ENCODE data around the gene CTBP2.
"Not testable (repeated sequence)": the region's sequence is repeated elsewhere in the genome, so short reads cannot be mapped to it uniquely, and the experiment has no call there.

CTBP2 gene

DNA sequence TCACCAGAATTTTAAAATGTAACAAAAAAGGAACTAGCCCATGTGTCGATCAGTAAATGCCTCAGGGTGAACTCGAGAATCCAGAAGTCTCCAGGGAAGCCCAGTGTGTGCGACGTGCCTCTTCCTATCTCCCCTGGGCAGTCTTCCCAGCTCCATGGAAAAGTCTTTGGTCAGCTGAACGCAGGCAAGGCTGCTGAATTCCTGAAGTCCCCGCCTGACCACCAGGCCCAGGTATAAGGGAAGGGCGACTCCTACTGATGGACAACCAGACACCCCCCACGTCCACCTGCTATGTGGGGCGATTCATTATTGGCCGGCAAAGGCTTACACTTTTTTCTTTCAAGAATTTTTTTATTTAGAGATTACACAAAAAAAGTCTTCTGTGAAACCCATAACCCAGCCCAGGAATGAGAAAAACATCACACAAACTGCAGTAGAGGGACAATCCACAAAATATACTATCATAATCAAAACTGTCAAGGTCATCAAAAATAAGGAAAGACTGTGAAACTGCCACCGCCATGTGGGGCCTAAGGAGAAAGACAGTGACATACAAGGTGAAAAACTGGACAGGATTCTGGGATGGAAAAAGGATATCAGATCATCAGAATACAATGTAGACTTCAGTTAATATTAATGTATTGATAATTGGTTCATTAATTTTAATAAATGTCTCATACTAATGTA is 93.5 kb downstream of the CTBP2 start:
- DNase-seq (ENCODE audit: low read depth in 2 of 2, low spot score in 1 of 2): no peak

DNA sequence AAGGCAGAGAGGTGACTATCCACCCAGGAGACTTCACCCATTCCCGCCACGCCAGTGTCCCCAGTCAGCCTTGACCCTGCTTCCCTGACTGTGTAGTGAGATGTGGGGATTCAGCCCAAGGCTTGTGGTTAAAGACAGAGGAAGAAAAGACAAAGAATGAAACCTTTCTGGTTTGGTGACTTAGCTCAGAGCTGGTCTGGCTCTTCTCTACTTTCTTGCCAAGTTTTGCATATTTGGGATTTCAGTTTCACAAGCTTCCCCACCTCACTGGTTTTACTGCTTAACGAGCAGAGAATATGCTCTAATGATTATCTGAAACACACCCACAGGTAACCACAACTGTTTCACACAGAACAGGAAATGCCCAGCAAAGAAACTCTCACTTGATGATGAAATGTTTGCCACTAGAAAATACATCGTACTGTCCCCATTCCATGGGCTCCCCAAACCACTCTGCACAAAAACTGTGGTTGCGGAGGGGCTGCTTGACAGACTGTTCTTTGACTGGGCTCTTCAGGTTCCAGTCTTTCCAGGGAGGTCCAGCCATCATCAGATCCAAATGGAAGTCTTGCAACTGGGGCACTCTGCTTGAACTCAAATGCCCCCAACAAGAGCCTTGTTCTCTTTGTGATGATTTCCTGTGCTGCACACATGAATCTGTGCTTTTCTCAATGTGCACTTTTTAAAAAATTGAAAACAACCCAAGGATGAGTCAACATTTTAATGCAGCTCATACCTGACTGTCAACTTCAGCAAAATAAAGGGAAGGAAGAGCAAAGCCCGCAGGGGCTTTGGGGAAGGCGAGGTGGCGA is 95.5 kb downstream of the CTBP2 start:
- DNase-seq (ENCODE audit: low read depth in 2 of 2, low spot score in 1 of 2): no peak

DNA sequence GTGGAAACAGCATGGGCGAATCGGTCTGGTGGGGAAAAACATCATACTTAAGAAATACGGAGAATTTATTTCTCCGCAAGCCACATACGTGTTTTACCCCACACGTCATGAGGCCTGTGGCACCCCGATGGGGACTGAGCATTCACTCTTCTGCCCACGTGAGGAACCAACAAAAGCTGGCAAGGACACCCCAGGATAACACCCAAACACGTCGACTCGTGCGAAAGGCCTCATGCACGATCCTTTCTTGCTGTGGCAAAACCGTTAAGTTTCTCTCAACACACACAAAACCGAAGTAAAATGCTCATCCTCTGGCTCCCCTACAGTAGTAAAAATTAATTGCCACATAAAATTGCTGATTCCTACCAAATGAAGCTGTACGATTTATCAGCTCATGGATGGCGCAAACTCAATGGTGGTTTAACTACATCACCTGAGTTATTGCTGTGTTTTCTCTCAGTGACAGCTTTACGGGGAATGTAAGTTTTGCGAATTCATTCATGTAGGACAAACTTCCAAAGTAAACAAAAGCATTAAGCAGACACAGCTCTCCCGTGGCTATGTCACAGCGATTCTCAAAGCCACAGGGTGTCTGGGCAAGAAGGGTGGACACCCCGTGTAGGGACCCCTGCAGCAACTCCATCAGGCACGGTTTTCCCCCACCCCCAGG is 97.0 kb downstream of the CTBP2 start:
- no peak for DNase-seq (ENCODE audit: low read depth in 2 of 2, low spot score in 1 of 2)

DNA sequence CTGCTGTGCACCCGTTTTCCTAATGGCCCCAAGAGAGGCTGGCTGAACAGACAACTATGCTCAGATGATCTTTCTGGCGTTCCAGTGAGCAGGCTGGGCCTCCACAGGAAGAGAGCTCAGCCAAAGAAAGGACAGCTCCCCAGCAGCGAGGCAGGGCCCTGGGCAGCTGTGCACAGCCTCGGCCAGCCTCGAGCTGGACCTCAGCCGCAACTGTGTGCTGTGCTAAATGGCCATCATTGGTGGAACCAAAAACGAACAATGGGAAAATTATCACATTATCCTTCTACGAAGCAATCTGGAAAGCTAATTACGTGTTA is 97.5 kb downstream of the CTBP2 start:
- DNase-seq (ENCODE audit: low read depth in 2 of 2, low spot score in 1 of 2): no peak

DNA sequence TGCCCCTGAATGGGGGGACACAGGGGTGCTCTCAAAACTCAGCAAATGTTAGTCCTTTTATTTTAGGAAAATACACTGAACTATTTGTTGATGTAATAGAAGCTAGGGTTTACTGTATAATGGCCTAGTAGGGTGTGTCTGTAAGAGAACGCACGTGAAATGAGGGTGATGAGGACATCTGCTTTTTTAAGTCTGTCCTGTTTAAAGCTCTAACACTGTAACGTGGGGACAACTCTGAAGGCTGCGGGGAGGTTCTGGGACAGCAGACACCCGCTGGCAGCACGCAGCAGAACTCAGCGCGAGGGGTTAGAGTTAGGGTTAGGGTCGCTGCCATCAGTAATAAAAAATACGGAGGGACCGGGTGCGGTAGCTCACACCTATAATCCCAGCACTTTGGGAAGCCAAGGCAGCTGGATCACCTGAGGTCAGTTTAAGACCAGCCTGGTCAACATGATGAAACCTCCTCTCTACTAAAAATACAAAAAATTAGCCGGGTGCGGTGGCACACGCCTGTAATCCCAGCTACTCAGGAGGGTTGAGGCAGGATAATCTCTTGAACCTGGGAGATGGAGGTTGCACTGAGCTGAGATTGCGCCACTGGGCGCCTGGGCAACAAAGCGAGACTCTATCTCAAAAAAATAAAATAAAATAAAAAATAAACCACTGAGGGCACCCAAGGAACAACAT is 98.0 kb downstream of the CTBP2 start:
- no peak for DNase-seq (ENCODE audit: low read depth in 2 of 2, low spot score in 1 of 2)

DNA sequence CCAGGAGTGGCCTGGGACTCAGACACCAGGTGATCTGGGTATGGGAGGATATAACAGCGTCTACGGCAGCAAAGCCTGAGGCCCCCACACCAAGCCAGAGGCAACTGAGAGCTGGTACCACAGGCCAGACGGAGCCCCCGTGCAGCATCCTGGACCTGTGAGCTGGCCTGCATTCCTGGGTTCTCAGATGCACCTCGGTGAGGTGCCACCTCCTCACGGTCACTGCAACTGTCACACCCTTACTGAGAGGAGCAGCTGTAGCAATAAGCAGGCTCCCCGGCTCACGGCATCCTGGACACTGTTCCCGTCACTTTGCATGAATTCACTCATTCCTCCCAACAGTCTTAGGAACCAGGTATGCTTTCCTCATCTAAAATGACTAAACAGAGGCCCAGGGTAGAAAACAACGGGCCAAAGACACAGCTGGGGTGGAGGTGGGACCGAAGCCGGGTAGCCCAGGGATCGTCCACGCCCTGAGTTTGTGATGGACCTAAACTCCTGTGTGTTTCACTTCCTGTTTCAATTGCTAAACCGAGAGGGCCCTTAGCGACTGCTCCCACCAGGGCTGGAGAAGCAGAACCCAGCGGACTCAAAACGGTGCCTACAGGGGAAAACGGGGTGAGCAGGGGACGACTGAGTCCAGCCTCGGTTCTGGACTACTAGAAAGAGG is 98.7 kb downstream of the CTBP2 start:
- DNase-seq (ENCODE audit: low read depth in 2 of 2, low spot score in 1 of 2): no peak

DNA sequence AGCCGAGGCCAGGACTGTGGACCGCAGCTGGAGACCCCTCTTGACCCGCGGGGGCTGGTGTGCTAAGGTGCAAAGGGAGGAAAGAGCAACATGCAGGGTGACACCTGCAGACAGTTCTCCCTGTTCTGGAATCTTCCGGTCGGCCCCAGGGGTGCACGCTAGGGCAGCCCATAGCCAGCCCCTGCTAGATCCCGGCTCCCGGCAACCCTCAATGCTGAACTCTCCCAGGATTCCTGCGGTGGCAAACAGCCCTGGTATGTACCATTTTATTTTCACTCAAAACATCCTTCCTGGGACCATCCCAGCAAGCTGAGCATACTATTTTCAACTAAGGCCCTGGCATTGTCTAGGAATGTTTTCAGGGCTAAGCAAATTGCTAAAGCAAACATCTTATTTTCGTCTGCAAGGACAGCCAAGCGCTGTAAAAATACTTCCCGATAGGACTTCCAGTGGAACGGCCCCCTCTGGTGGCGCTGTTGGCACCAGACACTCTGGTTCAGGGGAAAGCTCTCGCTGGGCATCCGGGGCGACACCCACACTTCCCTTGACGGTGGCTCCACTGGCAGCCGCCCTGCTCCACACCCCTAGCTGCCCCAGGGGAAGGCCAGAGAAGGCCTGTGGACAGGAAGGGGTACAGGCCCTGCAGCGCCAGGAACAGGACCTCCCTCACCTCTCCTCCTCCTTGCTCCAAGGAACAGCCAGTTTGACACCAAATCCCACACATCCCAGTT is 99.4 kb downstream of the CTBP2 start:
- DNase-seq (ENCODE audit: low read depth in 2 of 2, low spot score in 1 of 2): no peak

DNA sequence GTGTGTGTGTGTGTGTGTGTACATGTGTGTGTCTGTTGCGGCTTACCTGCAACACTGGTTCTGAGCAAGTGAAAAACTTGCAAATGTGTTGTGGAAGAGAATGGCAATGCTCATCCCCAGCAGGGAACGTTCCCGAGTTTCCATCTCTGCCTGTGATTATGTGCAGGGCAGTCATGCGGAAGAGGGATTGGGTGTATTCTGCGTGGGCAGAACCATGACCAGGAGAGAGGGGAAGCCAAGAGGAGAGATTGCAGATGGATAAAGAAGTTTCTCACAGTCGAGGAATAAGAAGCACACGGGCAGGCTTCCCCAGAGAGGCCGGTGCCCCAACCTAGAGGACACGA is 99.9 kb downstream of the CTBP2 start:
- DNase-seq (ENCODE audit: low read depth in 2 of 2, low spot score in 1 of 2): no peak

DNA sequence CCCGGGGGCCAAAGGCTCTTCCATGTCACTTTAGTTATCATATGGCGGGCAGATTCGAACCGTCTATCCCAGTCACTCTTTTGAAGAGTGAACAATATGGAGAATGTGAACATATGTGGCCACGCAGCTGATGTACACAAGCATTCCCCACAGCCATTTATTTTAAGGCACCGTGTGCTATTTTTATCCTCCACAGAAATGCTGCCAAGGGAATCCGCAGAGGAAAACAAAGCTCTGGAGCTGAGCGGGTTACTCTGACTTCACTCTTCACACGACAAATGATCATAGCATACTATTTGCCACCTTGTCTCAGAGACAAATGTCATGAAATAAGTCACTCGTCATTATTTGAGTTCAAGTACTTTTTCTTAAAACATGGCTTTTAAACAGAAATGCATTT is 100.3 kb downstream of the CTBP2 start:
- no peak for DNase-seq (ENCODE audit: low read depth in 2 of 2, low spot score in 1 of 2)

DNA sequence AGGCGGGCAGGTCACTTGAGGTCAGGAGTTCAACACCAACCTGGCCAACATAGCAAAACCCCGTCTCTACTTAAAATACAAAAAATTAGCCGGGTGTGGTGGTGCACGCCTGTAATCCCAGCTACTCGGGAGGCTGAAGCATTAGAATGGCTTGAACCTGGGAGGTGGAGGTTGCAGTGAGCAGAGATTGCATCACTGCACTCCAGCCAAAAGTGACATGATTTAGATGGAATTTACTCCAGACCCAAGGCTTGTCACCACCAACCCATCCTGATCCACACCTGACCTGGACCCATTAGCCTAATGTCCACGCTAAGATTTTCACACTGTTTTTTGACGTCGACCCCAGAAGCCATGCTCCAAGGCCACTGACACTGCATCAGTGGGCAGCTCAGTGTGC is 101.0 kb downstream of the CTBP2 start:
- not testable (repeated sequence) for DNase-seq (ENCODE audit: low read depth in 2 of 2, low spot score in 1 of 2)

DNA sequence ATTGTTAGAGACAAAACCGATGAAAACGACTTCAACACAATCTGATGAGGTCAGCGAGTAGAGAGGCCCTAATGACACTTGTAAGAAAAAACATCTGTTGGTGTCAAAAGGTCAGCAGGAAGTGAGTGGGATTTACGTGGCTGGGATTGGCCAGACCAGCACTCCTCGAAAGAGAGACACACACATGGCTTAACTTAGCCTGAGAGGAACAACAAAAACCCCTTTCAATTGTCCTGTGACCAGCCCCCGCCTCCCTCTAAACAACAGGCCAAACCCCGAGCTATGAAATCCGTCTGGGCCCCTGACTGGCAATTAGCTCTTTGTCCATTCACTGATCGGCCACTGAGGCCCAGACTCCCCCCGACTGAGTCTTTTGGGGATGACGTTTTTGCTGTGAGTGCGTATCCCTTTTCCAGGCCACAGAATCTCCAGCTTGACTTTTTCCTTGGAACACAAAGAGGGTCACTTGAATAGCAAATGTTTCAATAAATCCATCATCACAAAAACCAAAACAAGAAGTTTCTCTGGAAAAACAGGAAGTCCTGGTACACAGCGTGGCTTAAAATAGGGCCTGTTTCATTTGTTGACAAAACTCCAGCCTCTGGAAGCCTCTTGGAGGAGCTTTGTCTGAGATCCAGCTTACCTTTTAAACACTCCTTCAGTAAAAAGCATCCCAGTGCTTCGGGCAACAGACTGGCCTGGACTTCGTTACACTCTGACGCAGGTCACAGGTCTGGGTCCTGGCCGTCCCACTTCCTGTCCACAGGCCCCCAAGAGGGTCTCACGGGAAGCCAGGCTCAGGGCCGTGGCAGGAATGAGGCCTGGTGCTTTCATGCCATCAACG is 103.0 kb downstream of the CTBP2 start:
- no peak for DNase-seq (ENCODE audit: low read depth in 2 of 2, low spot score in 1 of 2)

DNA sequence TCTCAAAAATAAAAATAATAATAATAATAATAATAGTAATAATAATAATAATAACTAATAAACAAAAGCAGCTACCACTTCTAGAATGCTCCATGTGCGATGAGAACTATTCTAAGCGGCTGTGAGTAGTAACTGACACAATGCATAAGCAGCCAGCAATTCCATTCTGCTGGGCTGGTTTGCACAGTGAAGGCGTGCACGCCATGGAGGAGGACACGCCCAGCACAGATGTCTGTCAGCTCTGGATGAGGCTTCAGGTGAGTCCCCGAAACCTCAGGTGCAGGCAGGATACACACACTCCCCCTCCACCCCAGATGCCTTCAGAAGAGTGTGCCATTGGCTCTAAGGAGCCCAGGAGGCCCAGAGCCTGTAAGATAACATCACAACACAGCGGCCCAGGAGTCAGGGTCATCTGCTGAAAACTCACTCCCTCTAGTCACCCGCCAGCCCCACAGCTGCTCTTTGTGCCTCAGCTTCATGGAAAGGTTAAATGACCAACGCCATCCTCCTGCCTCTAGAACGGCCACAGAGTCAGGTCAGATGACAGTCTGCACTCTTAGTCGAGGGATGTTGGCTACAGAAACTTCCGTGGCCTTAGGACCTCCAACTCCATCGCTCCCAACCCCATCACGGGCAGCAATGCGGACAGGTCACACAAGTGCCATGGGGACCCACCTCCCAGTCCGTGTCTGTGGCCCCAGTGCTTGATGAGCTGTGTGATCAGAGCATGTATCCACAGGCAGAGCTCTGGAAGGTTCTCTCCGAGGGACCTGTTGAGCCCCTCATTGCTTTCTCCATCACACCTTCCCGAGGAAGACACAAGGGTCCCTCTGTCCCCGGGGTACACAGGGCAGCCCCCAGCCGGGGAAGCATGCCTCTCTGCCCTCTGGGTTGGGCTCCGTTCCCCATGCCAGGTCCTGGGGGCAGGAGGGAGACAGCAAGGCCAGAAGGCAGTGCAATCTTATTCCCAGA is 103.9 kb downstream of the CTBP2 start:
- DNase-seq (ENCODE audit: low read depth in 2 of 2, low spot score in 1 of 2): no peak

DNA sequence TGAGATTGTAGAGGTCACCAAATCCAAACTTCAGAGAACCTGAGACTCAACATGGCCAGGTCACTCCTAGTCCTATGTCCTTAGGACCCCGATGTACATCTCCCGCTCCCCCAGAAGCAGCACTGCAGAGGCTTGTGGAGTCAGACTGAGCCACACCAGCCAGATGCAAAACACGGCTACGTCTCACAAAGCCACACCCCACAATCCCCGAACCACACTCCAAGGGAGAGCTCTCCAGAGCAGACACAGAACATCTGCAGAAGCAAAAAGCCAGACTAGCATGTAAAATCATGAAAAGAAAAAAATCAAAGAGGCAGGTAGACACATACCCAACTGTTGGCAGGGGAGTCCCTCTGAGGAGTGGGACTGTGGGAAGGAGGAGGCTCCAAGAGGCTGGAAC is 104.9 kb downstream of the CTBP2 start:
- DNase-seq (ENCODE audit: low read depth in 2 of 2, low spot score in 1 of 2): no peak

DNA sequence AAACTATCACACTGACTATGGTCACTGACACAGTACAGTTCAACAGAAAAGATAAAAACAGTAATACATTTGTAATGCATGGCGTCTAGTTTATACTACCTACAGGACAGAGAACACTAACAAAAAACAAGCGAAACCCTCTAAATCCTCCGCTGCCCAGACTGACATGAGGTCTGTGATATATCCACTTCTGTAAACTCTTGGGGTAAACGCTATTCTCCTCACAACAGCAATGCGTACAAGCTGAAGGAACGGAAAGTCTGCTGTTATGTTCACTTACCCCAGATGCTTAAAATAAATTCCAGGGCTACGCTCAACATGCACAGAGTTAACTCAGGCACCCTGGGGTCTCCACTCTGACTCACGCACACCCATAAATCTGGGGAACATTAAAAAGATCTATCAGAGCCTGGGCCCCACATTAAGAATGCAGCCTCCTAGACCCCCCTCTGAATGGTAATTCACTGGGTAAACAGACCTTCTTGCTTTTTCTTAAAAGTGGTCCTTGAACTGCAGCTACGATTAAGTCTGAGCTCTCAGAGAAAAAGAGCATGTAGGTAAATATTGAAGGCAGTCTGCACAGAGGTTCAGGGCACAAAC is 105.6 kb downstream of the CTBP2 start:
- DNase-seq (ENCODE audit: low read depth in 2 of 2, low spot score in 1 of 2): no peak

DNA sequence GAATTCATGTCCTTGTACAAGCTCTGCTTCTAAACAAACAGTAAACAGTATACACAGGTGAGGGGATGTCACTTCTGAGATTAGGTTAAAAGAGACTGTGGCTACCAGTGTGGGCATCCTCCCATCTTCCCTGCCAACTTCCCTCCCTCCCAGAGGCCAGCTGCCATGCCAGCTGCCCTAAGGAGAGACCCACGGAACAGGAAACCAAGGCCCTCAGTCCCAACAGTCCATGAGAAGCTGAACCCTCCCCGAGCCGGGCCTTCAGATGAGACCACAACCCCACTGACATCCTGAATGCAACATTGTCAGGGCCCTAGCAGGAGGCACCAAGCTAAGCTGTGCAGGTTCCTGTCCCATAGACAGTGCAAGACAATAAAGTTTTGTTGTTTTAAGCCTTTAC is 106.1 kb downstream of the CTBP2 start:
- DNase-seq (ENCODE audit: low read depth in 2 of 2, low spot score in 1 of 2): no peak

DNA sequence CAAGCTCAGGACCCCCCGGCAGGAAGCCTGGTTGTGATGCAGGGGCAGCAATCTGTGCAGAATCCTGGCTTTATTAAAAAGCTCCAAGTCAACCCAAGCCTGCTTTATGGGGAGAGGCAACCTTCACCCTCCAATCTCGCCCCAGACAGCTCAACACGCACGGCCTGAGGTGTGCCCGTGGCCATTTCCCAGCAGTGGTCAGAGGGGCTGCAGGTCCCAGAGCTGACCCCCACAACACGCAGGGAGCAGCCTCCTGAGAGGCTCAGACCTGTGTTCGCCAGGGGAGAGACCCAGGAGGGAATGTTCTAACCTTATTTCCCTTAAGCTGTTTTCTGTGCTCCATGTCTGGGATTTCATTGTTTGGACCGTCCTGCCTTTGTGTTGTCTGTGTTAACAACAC is 108.2 kb downstream of the CTBP2 start:
- DNase-seq (ENCODE audit: low read depth in 2 of 2, low spot score in 1 of 2): no peak

DNA sequence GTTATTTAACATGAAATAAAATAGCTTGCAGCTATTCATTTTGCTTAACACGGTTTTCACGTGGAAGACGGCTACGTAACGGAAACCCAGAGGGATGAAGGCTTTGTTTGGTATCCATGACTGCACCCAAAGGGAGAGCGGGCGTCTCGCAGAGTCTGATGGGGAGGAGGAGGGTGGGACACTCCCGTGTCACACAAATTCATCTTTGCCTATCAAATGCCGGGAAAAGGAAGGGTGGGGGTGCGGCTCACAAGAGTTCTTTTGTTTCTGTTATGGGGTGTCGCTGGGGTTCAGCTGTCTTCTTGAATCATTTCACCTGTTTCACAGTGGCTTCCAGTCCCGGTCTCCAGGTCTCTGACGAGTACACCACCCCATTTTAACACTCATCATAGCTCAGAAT is 110.0 kb downstream of the CTBP2 start:
- DNase-seq (ENCODE audit: low read depth in 2 of 2, low spot score in 1 of 2): no peak

DNA sequence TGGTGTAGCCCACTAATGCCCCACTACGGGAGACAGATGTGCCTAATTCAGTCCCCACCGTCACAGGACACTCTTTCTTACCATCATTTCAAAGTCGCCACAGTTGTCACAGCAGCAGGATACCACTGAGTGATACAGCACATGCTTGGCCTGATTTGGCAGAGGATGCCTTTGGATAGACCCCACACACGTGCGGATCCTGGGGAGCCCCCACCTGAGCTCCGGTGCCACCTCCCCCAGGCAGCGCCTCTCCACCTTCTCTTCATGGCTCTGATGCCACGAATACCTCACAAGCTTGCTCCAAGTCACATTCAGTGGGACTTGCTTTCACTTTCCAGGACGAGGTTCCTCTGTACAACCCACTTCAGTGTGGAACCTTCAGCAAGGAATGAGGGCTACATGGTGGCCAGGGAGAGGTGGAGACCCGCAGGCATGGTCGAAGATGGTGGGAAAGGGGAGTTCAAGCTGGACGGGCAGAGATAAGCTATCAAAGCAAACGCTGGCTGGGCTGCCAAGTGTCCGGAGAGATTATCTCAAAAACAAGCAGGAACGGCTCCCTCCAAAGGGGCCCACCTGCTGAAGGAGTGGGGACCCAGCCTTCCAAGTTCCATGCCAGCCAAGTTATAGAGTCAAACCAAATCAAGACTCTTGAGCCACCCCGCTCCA is 111.0 kb downstream of the CTBP2 start:
- no peak for DNase-seq (ENCODE audit: low read depth in 2 of 2, low spot score in 1 of 2)

Data from stimulated activated CD8-positive, alpha-beta memory T cell treated with anti-CD3 and anti-CD28 coated beads, Interleukin-4, amount 100 ng/mL, for 4 hours (primary cell).